ENCODE results near the gene UPP2.

The UPP2 gene

DNA sequence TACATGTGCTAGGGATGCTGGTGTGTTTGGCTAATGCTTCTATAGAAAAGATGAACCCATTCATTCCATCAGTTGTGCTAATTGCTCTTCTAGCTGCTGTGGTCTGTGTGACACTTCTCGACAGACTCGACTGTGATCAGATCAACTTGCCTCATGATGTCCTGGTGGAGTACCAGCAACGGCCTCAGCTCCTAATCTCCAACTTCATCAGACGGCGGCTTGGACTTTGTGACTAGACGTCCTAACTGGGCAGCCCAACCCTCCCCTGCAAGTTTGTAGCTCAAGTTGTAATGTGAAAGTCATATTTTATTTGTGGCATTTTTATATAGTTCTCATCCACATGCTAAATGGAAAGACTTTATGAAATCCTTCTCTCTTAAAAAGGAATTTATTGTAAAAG, 33.0 kb downstream of the UPP2 start:
- H3K27ac ChIP-seq = no peak overlapping the region
- H3K4me3 ChIP-seq = no peak overlapping the region

DNA sequence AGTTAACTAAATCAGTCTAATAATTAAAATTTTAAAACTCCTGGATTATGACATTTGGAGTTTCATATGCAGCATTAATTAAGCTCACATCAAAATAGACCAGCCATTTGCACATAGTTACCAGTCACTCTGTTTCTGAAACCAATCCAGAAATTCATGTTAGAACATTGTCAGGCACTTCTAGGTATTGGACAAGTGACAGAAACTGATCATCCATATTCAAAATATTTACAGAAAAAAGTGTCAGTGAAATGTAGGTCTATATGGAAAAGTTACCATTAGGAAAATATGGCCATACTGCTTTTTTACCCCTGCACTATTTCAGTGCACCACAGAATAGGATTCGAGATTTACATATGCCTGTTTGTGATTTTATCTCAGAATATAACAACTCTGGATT, 33.4 kb downstream of the UPP2 start:
- H3K27ac ChIP-seq = peak overlapping the region in 1 of 21 experiments; percentile 49

DNA sequence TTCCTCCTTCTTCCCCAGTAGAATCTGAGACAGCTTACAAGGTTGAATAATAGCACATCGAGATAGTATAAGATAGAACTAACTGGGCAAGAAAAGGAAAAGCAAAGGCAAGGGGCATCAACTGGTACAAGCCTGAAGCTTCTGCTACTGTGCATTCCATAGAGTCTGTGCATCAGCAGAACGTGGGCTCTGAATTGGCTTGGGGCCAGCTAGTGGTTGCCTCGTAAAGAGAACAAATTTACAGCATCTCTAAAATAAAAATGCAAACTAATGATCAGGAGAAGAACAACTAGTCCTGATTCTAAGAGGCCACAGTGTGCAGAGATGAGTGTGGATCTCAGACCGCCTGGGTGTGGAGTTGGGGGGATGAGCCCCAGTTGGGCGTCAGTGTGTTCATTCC, 36.6 kb downstream of the UPP2 start:
- Histone ChIP-seq H3K27ac (no peak overlapping the region), H3K4me3 (no peak overlapping the region)

More for the DNA sequence above, 33.4 kb downstream of the UPP2 start:
- no peak overlapping the region for H3K4me3 ChIP-seq

DNA sequence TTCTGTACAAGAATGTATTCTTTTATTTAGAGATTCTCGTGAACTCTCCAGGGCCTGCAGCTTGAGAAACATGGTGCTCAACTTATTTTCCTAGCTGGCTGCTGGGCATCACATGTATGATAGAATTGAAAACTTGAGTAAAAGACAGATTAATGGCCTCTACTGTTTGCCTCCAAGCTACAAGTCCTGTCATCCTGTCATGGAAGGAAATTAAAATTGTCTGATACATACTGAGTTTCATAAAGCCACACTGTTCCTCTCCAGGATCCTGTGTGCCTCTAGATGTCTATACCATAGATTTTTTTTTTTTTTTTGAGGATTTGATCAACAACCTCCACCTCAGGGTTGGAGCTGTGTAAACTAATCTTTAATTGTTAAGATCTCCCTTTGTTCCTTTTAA, 38.5 kb downstream of the UPP2 start:
- no peak overlapping the region for H3K4me3 ChIP-seq
- no peak overlapping the region for H3K27ac ChIP-seq

DNA sequence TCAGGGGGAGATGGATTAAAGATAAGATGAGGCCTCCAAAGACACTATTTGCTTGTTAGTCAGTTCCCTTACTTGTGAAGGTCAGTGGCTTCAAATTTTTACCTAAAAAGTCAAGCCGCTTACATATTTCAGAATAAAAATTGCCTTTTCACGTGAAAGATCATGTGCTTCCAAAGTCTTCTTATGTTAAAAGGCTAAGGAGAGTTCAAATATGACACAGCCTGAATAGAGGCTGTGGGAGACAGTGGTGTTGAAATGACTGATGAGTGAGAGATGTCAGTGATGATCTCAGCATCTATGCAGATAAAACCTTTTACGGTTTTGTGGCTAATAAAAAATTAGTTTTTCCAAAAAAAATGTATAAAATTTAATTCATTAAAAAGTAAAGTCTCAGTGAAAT, 40.5 kb downstream of the UPP2 start:
- Histone ChIP-seq H3K27ac (no peak overlapping the region), H3K4me3 (no peak overlapping the region)

DNA sequence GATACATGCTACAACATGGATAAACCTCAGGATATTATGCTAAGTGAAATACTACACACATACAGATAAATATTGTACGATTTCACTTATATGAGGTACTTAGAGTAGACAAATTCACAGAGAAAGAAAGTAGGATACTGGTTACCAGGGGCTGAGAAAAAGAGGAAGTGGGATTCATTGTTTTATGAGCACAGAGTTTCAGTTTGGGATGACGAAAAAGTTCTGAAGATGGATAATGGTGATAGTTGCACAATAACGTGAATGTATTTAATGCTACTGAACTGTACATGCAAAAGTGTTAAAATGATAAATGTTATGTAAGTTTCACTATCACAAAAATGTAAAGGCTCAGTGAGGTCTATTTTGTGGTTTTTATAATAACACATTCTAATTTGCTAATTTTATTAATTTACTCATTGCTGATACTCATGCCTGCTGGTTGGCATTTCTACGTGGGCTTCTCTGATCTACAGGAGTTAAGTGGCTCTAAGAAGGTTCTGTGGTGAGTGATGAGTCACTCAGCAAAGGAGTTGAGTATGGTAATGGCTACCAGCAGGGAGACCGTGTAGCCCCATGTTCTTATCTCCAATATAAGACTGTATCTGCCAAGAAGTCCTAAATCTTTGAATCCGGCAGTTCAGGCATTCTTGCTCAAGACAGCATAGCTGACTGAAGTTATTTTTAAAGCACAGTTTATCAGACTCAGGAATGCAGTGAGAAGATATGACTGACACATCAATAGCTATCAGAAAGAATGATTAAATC, 41.1 kb downstream of the UPP2 start:
- Histone ChIP-seq H3K27ac (no peak overlapping the region), H3K4me3 (no peak overlapping the region)

DNA sequence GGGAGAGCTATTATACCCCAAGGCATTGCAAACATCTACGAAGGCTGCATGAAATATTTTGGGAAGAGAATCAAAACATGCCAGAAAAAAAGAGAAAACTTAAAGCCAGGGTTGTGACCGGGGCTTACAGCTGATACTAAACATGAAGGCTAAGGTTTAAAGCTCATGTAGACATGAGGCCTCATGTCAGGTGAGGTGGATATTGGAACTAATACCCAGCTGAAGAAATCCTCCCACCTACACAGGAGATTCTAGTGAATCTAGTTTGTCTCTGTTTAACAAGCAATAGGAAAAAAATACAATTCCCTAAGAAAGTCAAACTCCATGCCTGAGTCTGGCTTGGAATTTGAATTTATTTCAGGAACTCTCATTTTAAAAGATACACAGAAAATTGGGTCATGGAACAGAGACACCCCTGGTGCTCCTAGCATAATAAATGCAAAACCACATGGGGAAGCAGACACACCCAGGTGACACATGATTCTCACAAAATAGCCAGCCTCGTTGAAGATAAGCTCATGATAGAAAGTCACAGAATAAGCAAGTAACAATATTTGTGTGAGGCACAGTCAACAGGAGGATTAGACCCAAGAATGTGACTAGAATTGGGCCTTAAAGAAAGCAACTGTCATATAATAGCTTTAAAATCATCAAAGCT, 42.2 kb downstream of the UPP2 start:
- Histone ChIP-seq H3K27ac (no peak overlapping the region), H3K4me3 (no peak overlapping the region)

DNA sequence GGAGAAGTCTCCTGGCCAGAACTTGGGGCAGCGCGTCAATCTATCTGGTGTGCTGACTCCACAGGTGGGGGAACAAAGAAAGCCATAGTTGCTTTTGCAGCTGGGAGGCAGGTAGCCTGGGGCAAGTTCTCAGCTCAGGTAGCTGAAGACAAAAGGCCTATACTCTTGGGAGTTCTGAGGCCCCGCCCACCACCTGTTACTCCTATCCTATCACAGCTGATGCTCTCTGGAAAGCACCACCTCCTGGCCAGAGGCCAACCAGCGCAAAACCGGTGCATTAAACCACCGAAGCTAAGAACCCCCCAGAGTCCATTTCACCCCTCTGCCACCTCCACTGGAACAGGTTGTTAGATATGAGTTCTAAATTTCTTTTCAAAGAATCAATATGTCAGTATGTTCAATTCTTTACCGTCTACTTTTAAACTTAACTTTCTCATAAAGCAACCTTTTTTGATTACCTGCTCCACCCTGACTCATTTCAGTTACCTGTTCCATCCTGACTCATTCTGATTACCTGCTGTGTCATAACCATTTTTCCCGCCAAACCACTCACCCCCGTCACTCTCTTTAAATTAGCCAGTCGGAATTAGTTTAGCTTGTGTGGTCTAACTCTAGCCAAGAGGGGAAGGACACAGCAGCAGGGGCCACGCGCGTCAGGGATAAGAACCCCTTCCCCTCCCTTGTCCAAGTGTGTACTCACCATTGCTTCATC, 43.4 kb downstream of the UPP2 start:
- Histone ChIP-seq H3K27ac (no peak overlapping the region), H3K4me3 (no peak overlapping the region)

DNA sequence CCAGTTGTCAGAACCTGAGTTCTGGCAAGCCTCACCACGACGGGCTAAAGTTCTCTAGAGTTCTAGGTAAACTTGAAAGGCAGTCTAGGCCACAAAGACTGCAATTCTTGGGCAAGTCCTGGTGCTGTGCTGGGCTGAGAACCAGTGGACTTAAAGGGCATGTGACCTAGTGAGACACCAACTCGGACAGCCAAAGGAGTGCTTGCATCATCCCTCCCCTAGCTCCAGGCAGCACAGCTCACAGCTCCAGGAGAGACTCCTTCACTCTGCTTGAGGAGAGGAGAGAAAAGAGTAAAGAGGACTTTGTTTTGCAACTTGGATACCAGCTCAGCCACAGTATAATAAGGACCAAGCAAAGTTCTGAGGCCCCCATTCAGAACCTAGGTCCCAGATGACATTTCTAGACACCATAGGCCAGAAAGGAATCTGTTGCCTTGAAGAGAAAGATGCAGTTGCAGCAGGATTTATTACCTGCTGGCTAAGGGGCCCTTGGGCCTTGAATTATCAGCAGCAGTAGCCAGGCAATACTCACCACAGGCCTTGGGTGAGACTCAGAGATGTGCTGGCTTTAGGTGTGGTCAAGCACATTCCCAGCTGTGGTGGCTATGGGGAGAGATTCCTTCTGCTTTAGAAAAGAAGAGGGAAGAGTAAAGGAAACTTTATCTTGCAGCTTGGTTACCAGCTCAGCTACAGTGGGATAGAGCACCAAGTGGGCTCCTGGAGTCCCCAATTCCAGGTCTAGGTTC, 51.8 kb downstream of the UPP2 start:
- Histone ChIP-seq H3K4me3 (no peak overlapping the region), H3K27ac (no peak overlapping the region)

DNA sequence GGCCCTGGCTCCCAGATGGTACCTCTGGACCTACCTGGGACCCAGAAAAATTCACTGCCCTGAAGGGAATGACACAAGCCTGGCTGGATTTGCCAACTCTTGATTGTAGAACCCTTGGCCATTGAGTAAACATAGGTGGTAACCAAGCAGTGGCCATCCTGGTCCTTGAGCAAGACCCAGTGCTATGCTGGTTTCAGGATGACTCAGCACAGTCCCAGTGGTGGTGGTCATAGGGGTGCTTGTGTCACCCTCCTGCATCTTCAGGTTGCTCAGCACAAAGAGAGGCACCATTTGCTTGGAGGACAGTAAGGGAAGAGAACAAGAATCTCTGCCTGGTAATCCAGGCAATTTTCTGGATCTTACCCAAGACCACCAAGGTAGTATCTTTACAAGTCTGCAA, 52.9 kb downstream of the UPP2 start:
- Histone ChIP-seq H3K4me3 (no peak overlapping the region), H3K27ac (no peak overlapping the region)

DNA sequence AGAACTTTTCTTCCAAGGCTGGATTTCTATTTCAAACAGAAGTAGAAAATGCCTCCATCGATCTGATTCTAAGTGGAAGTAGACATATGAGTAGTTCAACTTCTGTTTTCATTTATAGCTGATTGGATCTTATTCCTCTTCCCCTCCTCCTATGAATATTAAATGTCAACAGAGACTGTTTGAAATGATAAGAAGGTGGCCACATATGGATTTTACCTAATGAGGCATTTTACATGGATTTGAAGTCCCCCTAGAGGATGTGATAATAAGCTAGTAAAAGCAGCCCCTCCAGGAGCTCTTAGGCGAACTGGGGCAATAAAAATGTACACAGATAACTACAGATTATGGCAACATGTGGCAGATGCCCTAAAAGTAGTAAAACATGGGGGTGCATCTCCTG, 71.0 kb downstream of the UPP2 start:
- H3K27ac ChIP-seq = no peak overlapping the region
- no peak overlapping the region for H3K4me3 ChIP-seq

DNA sequence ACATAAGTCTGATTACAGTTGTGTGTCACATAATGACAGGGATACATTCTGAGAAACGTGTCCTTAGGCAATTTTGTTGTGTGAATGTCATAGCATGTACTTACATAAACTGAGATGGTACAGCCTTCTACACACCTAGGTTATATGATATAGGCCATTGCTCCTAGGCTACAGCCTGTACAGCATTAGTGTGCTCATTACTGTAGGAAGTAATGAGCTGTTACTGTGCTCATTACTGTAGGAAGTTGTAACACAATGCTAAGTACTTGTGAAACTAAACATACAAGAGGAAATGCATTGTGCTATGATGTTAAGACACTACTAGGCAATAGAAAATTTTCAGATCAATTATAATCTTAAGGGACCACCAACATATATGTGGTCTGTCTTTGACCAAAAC, 72.8 kb downstream of the UPP2 start:
- H3K4me3 ChIP-seq = no peak overlapping the region
- H3K27ac ChIP-seq = no peak overlapping the region

DNA sequence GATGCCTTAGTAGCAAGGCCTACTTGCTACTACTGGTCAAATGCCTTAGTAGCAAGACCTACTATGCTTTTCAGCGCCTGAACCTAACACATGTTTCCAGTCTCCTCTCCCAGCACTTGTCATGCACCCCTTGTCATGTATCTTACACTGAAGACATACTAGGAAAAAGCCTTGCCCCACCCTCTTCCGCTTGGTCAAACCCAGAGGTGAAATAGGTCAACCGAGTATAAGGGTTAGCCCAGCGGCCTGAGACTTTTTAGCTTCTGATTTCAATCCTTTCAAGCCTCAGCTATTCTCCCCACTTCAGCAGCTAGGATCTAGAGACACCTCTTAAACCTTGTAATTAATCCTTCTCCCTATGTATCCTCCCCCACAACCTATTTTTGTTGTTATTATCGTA, 73.3 kb downstream of the UPP2 start:
- H3K27ac ChIP-seq = no peak overlapping the region
- no peak overlapping the region for H3K4me3 ChIP-seq

DNA sequence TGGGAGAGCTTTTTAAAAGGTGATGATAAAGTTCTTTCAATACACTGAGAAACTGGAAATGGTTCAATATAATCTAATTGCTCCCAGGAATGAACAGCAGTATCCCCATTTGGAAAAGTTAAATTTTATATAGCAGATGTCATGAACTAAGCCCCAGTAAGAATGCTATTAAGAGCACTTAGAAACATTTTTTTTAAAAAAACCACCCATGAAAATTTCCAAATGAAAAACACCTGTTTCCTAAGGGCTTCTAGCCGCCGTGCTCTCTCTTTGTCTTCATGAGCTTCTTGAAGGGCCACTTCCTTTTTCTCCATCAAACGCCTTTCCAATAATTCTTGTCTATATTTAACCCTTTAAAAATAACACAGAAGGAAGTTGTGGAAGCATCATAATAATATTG, 77.0 kb downstream of the UPP2 start:
- Histone ChIP-seq H3K27ac (no peak overlapping the region), H3K4me3 (no peak overlapping the region)

DNA sequence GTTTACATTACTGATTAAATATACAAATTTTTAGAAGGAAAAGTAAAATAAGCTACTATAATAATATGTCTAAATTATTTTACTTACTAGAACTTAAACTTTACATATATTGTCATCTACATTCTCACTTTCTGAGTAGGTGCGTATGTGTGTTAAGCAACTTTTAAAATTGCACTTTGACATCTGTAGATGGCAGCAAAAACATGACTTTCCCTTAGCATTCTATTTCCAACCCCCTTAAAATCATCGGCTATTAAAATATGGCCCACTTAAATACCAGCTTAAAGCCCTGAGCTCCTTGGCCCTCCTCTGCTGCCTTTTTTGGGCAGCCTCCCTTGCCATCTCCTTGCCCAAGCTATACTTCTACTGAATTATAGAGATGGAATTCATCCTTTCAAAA, 78.0 kb downstream of the UPP2 start:
- H3K27ac ChIP-seq = no peak overlapping the region
- H3K4me3 ChIP-seq = no peak overlapping the region

DNA sequence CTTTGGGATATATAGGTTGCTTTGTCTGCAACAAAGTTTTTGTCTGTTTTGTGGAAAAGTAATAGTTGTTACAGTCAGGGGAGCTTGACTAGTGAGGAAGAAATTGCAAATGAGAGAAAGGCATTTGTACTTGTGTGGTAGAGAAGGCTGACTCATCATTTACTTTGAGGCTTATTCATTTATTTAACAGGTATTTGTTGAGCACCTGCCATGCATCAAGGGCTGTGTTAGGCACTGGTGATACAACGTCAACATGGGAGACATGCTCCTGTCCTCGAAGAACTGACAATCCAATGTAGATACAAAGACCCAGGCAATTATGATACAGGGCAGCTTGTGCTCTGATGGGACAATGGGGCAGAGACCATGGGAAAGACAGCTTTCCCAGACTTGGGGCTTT, 79.5 kb downstream of the UPP2 start:
- no peak overlapping the region for H3K27ac ChIP-seq
- H3K4me3 ChIP-seq = no peak overlapping the region

DNA sequence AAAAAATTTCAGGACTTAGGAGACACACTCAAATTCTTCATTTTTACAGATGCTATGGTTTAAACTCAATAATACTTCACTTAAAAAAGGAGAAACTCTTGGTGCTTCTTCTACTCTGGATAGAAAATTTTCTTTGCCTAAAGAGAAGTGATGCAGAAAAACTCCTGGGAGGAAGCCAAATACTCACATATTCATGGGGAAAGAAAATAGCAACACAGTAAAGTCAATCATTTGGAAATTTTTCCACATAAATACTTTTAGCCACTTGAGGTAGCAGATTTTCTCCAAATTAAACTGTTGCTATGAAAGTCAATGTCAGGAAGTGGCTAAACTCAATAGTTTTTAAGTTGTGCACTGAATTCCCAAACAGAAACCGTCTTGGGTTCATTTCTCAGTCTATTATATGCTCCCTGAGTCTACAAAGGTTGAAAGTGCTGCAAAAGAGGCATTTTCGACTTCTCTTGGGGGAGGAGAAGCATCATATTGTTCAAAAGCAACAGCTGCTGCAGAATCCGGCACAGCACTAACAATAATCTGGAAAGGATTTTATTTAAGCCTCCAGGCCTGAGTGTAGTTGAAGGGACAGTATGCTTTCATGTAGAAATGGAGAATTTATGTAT, 81.1 kb downstream of the UPP2 start:
- Histone ChIP-seq H3K27ac (no peak overlapping the region), H3K4me3 (no peak overlapping the region)

DNA sequence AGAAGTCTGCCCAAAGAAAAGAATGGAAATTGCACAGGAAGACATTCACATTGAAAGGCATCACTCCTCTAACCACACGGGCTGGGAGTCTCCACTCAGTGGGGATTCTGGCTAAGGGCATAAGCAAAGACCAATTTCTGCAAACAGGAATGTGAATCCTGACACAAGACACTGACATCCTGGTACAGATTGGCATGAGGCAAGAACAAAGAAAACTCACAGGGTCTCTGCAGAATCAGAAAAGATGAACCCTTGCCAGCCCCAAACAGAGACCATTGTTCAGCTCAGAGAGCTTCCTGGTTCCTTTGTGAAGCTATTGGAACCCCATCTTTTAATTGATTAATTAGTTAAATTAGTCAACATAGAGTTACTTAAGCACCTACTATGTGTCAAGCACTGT, 82.3 kb downstream of the UPP2 start:
- Histone ChIP-seq H3K4me3 (no peak overlapping the region), H3K27ac (no peak overlapping the region)

DNA sequence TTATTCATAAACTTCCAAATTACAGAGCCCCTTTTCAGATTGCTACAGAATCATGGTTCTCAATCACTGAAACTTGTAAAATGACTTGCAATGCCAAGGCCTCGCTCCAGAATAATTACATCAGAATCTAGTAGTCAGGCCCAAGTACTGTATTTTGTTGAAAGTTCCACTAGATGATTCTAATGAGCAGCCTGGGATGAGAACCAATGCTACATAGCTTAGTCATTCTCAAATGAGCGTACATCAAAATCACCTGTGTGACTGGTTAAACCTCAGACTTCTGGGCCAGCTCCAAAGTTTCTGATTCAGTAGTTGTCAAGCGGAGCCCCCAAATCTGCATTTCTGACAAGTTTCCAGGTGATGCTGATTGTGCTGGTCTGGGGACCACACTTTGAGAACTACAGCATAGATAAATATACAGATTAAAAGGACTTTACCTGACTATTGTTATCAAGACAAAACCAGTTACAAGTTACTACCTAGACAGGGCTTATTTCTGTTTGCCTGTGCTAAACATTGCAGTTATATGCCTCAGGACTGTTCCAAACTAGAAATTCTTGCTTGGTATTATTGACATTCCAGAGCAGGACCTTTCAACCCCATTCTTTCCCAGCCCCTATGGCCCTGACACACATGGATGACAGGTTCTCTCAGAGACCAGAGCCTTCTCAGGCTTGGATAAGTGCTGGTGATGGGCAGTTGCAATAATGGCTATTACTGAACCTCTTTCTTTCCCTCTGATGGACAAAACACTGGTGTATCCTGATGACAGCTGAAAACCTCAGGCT, 83.1 kb downstream of the UPP2 start:
- H3K4me3 ChIP-seq = no peak overlapping the region
- no peak overlapping the region for H3K27ac ChIP-seq
